ENCODE measurements around the gene VAPA.

The VAPA gene

DNA sequence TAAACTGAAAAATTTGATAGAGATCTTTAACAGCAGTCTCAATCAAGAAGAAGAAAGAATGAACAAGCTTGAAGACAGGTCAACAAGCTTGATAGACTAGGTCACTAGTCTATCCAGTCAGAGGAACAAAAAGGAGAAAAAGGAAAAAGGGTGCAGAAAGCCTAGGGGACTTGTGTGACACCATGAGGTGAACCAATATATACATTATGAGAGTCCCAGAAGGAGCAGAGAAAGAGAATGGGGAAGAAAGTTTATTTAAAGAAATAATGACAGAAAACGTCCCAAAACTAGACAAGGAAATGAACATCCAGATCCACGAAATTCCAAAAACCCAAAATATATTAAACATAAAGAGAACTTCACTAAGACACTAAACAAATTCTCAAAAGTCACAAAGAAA is 84.5 kb downstream of the VAPA start:
- no peaks in the 10 kb centered on the region for H3K27me3 Mint-ChIP-seq
- H3K4me1 Mint-ChIP-seq (ENCODE audit: low read depth): no peaks in the 10 kb centered on the region
- peaks cover 5% of the 10 kb centered on the region for H3K36me3 Mint-ChIP-seq
- H3K9me3 Mint-ChIP-seq (ENCODE audit: low read depth): peaks cover 18% of the 10 kb centered on the region
- no peak overlapping the region for H3K27ac Mint-ChIP-seq
- H3K4me3 Mint-ChIP-seq: no peak overlapping the region

DNA sequence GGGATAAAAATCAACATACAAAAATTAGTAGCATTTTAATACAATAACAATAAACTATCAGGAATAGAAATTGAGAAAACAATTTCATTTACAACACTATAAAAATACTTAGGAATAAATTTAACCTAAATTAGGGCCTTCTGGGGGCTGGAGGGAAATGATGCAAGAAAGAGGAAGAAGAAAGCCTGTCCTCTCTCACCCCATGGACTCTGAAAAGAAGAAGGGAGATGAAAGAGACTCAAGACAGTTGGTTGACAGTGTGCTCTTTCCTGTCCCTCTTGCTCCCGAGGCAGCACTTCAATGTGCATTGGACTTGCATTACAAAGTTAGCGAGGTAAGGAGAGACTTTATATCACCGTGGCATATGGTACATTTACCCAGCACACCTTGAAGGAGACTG is 88.5 kb downstream of the VAPA start:
- H3K27me3 Mint-ChIP-seq: no peaks in the 10 kb centered on the region
- H3K4me1 Mint-ChIP-seq (ENCODE audit: low read depth): no peaks in the 10 kb centered on the region

DNA sequence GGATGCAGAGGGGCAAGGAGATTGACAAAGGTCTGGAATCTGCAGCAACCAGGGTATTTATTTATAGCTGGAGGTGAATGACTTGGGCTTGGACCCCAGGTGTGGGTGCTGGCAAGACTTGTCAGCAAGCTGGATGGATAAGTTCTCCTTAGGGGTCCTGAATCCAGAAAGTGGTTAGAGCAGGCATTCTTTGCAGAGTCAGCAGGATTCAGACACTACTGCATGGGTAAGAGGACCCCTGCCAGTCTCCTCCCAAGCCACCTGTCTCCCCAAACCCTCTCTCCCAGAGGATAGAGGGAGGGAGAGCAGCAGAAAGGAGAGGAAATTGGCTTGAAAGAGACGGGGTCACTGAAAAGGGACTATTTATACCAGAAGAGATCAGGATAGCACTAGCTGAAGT is 89.5 kb downstream of the VAPA start:
- Mint-ChIP-seq H3K4me3 (no peak overlapping the region), H3K4me1 (ENCODE audit: low read depth) (no peaks in the 10 kb centered on the region), H3K27ac (no peak overlapping the region), H3K27me3 (no peaks in the 10 kb centered on the region), H3K36me3 (peaks cover 2% of the 10 kb centered on the region), H3K9me3 (ENCODE audit: low read depth) (peaks cover 9% of the 10 kb centered on the region)

More for the DNA sequence above, 88.5 kb downstream of the VAPA start:
- Mint-ChIP-seq H3K27ac (no peak overlapping the region), H3K36me3 (peaks cover 5% of the 10 kb centered on the region), H3K4me3 (no peak overlapping the region), H3K9me3 (ENCODE audit: low read depth) (peaks cover 12% of the 10 kb centered on the region)

DNA sequence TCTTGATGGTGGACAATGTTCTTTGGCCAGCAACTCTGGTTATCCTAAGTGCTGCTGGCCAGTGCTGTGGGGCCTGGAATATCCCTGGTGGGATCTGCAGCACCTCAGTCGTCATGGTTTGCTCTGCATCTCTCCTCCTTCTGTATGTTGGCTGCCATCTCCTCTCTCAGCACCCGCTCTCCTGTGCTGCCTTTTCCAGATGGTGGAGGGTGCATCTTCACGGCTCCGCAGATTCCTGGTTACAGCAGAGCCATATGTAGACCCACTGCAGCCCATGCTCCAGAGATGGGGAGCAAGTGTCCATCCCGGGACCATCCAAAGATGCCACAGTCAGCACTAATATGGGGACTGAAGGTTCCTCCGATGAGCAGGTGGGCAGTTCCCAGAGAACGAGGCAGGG is 90.0 kb downstream of the VAPA start:
- H3K36me3 Mint-ChIP-seq: no peaks in the 10 kb centered on the region
- H3K27me3 Mint-ChIP-seq: no peaks in the 10 kb centered on the region
- H3K27ac Mint-ChIP-seq: no peak overlapping the region
- no peak overlapping the region for H3K4me3 Mint-ChIP-seq
- H3K9me3 Mint-ChIP-seq (ENCODE audit: low read depth): peaks cover 7% of the 10 kb centered on the region
- H3K4me1 Mint-ChIP-seq (ENCODE audit: low read depth): no peaks in the 10 kb centered on the region

DNA sequence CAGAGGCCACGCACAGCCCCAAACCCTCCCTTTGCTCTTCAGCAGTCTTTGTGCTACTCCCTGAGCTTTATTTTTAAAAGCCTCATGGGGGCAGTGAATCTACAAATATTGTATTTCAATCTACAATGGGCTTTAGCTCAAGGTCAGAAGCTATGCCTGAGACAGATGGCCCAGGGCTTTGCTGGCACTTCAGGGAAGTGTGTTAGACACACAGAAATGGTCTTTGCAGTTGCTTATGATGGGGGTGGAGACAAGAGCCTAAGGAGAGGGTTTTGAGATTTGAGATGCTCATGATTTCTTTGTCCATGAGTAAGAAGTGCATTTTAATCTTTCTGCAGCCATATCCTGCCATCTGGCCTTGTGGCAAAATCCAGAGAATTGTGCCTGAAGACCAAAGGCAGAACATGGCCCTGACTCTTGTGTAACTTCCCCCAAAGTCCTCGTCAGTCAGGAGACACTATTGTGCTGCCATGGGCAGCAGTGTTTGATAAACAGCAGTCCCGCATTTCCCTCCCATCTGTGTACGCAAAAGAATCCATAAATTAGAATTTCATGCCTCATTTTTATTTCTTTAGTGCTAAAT is 92.6 kb downstream of the VAPA start:
- Mint-ChIP-seq H3K27me3 (no peaks in the 10 kb centered on the region), H3K27ac (no peak overlapping the region), H3K4me3 (no peak overlapping the region), H3K4me1 (ENCODE audit: low read depth) (no peaks in the 10 kb centered on the region), H3K9me3 (ENCODE audit: low read depth) (no peaks in the 10 kb centered on the region), H3K36me3 (no peaks in the 10 kb centered on the region)

DNA sequence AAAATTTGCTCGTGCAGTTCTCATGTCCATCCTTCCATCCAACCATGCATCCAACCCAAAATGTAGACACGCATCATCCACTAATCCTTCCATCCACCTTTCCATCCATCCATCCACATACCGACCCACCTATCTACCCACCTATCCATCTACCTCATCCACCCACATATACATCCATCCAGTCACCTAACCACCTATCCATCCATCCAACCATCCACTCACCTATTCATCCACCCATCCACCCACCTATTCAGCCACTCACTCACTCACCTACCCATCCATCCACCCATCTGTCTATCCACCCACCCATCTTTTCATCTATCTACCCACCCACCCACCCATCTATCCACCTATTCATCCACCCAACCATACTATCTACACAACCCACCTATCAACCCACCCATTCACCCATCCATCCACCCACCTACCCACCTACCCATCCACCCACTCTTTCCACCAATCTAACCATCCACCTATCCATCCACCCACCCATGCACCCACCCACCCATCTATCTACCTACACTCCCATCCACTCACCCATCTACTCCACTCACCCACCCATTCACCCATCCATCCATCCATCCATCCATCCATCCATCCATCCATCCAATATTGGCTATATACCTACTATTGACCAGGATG is 94.3 kb downstream of the VAPA start:
- no peaks in the 10 kb centered on the region for H3K4me1 Mint-ChIP-seq (ENCODE audit: low read depth)

More for the DNA sequence above, 94.3 kb downstream of the VAPA start:
- Mint-ChIP-seq H3K4me3 (no peak overlapping the region), H3K9me3 (ENCODE audit: low read depth) (no peaks in the 10 kb centered on the region), H3K36me3 (no peaks in the 10 kb centered on the region), H3K27ac (no peak overlapping the region), H3K27me3 (no peaks in the 10 kb centered on the region)

All from activated naive CD8-positive, alpha-beta T cell (primary cell).